ENCODE results near the gene ABHD17C.
"Not testable (repeated sequence)": the region's sequence is repeated elsewhere in the genome, so short reads cannot be mapped to it uniquely, and the experiment has no call there.

The ABHD17C gene
- total RNA-seq: 1.5 to 6.8 (median 4.6) reads per million in 3 experiments

GRCh38 chr15:80695099-80695910 lies at the start of gene ABHD17C:
TSS of gene ABHD17C (plus strand) at chr15:80695310. CDS start at chr15:80695430, 120 bp downstream.
- peak; percentile 27 for DNase-seq

- DNase-seq: no peak
These were observed 49.5 kb upstream of the ABHD17C start for GRCh38 chr15:80645494-80646065.

GRCh38 chr15:80647424-80647823 lies 47.7 kb upstream of the ABHD17C start:
- not testable (repeated sequence) for DNase-seq

GRCh38 chr15:80654299-80654698 lies 40.8 kb upstream of the ABHD17C start:
- DNase-seq: no peak

GRCh38 chr15:80659375-80659774 lies 35.7 kb upstream of the ABHD17C start:
- no peak for DNase-seq

GRCh38 chr15:80660119-80660518 lies 35.0 kb upstream of the ABHD17C start:
- no peak for DNase-seq

- no peak for DNase-seq
These were observed 33.0 kb upstream of the ABHD17C start for GRCh38 chr15:80662129-80662528.

- DNase-seq: no peak
These were observed 32.2 kb upstream of the ABHD17C start for GRCh38 chr15:80662757-80663553.

GRCh38 chr15:80665151-80665550 lies 30.0 kb upstream of the ABHD17C start:
- DNase-seq: no peak

GRCh38 chr15:80667936-80668335 lies 27.2 kb upstream of the ABHD17C start:
- DNase-seq: no peak

GRCh38 chr15:80668546-80669236 lies 26.4 kb upstream of the ABHD17C start:
- DNase-seq: no peak

GRCh38 chr15:80669663-80670273 lies 25.3 kb upstream of the ABHD17C start:
- DNase-seq: no peak

- no peak for DNase-seq
These were observed 21.4 kb upstream of the ABHD17C start for GRCh38 chr15:80673561-80674244.

GRCh38 chr15:80674245-80674614 lies 20.9 kb upstream of the ABHD17C start:
- no peak for DNase-seq

- no peak for DNase-seq
These were observed 18.1 kb upstream of the ABHD17C start for GRCh38 chr15:80677041-80677440.

- no peak for DNase-seq
These were observed 15.8 kb upstream of the ABHD17C start for GRCh38 chr15:80679167-80679803.

GRCh38 chr15:80679804-80680175 lies 15.3 kb upstream of the ABHD17C start:
- DNase-seq: no peak

- no peak for DNase-seq
These were observed 12.9 kb upstream of the ABHD17C start for GRCh38 chr15:80682201-80682600.

GRCh38 chr15:80684697-80685096 lies 10.4 kb upstream of the ABHD17C start:
- no peak for DNase-seq

GRCh38 chr15:80685628-80686027 lies 9.5 kb upstream of the ABHD17C start:
- DNase-seq: no peak

GRCh38 chr15:80689294-80689693 lies 5.8 kb upstream of the ABHD17C start:
- no peak for DNase-seq

Data from central memory CD4-positive, alpha-beta T cell (primary cell).